Astrocyte of the cerebellum (primary cell): ENCODE results near the gene NLRP8.
"Not testable (repeated sequence)": the region's sequence is repeated elsewhere in the genome, so short reads cannot be mapped to it uniquely, and the experiment has no call there.

Experiments used
- DNase-seq: peaks from one replicate; pipeline ENCODE4 v3.0.0-alpha.2; 2011; ENCODE audit warnings: low read depth
- H3K4me3 ChIP-seq: 2 replicates; pipeline ENCODE4 v1.5.1; 2011; ENCODE audit warnings: mild to moderate bottlenecking, low read depth, low read length, moderate library complexity
- CTCF ChIP-seq: IDR thresholded peaks from 2 replicates; pipeline ENCODE4 v1.5.1; 2012; ENCODE audit warnings: low read length, low read depth, moderate library complexity, mild to moderate bottlenecking; ENCODE audit errors: missing control alignments
- in situ Hi-C: cut with HindIII; loops from 2 replicates; pipeline ENCODE4 v1.10.0; 2017; ENCODE audit warnings: low sequenced_read_pairs

NLRP8 gene

DNA sequence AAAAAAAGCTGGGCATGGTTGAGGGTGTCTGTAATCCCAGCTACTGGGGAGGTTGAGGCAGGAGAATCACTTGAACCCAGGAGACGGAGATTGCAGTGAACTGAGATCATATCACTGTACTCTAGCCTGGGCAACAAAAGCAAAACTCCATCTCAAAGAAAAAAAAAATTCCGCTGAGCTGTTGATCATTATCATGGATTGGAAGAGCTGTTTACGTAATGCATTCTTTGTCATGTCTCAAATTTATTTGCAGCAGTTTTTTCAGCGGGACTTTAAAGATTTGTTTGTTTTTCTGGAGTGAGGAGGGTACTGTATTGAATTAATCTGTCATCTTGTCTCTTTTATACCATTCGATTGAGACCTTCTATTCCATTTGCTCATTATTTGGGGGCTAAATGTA, 43.2 kb downstream of the NLRP8 start:
- in situ Hi-C loops = no loop called here
- TF ChIP-seq CTCF = no peak
- no peak overlapping the region for H3K4me3 ChIP-seq
- no peak for DNase-seq

DNA sequence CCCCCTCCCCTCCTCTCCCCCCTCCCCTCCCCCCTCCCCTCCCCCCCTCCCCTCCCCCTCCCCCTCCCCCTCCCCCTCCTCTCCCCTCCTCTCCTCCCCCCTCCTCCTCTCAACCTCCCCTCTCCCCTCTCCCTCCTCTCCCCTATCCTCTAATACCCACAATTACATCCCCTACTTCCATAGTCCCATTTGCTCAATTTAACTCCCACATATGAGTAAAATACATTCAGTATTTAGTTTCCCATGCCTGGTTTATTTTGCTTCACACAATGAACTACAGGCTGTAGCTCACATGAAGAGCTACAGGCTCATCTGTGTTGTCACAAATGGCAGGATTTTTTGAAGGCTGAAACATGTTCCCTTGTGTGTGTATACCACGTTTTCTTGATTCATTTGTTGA, 45.9 kb downstream of the NLRP8 start:
- in situ Hi-C loops = no loop called here
- DNase-seq = no peak
- TF ChIP-seq CTCF = no peak
- no peak overlapping the region for H3K4me3 ChIP-seq

- no peak for TF ChIP-seq CTCF
- DNase-seq = no peak
- no peak overlapping the region for H3K4me3 ChIP-seq
- in situ Hi-C loops = no loop called here
Observed at GRCh38 chr19:56014765-56015164, 67.1 kb downstream of the NLRP8 start.

- TF ChIP-seq CTCF = no peak
- H3K4me3 ChIP-seq = no peak overlapping the region
- in situ Hi-C loops = no loop called here
- DNase-seq = no peak
Observed at GRCh38 chr19:56015756-56016155, 68.1 kb downstream of the NLRP8 start.

- H3K4me3 ChIP-seq, in situ Hi-C loops, DNase-seq: not testable (repeated sequence)
Observed at GRCh38 chr19:56019325-56019724, 71.7 kb downstream of the NLRP8 start.

DNA sequence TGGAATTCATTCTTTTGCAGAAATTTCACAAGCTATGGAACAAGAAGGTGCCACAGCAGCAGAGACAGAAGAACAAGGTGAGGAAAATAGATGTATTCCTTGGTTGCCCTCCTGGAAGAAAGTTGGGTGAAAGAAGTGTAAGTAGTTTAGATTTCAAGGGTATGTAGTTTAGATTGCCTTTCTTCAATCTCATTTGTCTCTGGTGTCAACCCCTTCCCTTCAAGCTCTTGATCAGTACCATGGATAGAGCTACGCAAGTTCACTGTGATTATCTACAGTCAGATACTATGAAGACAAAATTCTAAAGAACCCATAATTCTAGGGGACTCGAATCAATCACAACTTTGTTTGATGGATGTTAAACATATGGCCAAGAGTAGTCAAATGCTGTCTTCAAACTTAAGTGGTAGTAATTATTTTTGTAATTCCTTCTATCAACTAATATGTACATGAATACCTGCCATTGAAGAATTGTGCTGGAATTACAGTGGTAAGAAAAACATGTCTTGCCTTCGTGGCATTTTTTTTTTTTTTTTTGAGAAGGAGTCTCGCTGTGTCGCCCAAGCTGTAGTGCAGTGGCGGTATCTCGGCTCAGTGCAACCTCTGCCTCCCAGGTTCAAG, 72.8 kb downstream of the NLRP8 start:
- H3K4me3 ChIP-seq, in situ Hi-C loops: not testable (repeated sequence)

DNA sequence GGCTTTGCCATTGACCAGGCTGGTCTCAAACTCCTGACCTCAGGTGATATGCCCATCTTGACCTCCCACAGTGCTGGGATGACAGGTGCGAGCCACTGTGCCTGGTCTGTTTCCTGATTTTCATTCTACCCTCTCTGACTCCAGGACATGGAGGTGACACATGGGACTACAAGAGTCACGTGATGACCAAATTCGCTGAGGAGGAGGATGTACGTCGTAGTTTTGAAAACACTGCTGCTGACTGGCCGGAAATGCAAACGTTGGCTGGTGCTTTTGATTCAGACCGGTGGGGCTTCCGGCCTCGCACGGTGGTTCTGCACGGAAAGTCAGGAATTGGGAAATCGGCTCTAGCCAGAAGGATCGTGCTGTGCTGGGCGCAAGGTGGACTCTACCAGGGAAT, 79.1 kb downstream of the NLRP8 start:
- in situ Hi-C loops = no loop called here
- no peak overlapping the region for H3K4me3 ChIP-seq
- no peak for DNase-seq
- no peak for TF ChIP-seq CTCF

More for the DNA sequence above, 72.8 kb downstream of the NLRP8 start:
- not testable (repeated sequence) for DNase-seq
